Activated T-helper 1 cell treated with anti-CD3 and anti-CD28 coated beads, Interleukin-12 subunit alpha, Interleukin-12 subunit beta, Interleukin-2, Interleukin-4 antibody, amounts not matched to agents 30 ng/mL and 10 ng/mL and 1 ng/mL, durations not matched to agents 14 hours and 24 hours and 36 hours (primary cell): Measurements from ENCODE around the gene SLC37A4. TPM values are rescaled to one million over a fixed set of nuclear protein-coding genes. Genes with fewer than 3 reads are reported as not detected.
"Not testable (repeated sequence)": the region's sequence is repeated elsewhere in the genome, so short reads cannot be mapped to it uniquely, and the experiment has no call there.

Experiments
- DNase-seq: peaks from one replicate; pipeline ENCODE4 v3.0.0; 2021; ENCODE audit warnings: low spot score
- H3K27ac Mint-ChIP-seq: one replicate; pipeline ENCODE4 v1.8.0; 2021; ENCODE audit warnings: mild to moderate bottlenecking, mixed read lengths
- H3K27me3 Mint-ChIP-seq: one replicate; pipeline ENCODE4 v1.8.0; 2022; ENCODE audit warnings: mild to moderate bottlenecking, moderate library complexity, mixed read lengths; ENCODE audit not compliant: insufficient read depth
- H3K36me3 Mint-ChIP-seq: one replicate; pipeline ENCODE4 v1.8.0; 2021; ENCODE audit warnings: low read depth, mixed read lengths
- H3K4me1 Mint-ChIP-seq: one replicate; pipeline ENCODE4 v1.8.0; 2021; ENCODE audit warnings: low read depth, mixed read lengths
- H3K4me3 Mint-ChIP-seq: one replicate; pipeline ENCODE4 v1.8.0; 2021; ENCODE audit warnings: mild to moderate bottlenecking, moderate library complexity, mixed read lengths
- H3K9me3 Mint-ChIP-seq: one replicate; pipeline ENCODE4 v1.8.0; 2021; ENCODE audit warnings: mixed read lengths
- intact Hi-C: fragments of 100-400 bp; cut with micrococcal nuclease; formaldehyde crosslinking; loops from one replicate; pipeline ENCODE4 v1.15.1; 2024
- total RNA-seq: library from RNA; stranded (reverse); gene quantifications from 2 replicates; pipeline ENCODE4 v1.2.3, GENCODE V29; 2022

The SLC37A4 gene
- total RNA-seq, 1 donor from 2014 or later, result 28.7 TPM

DNA sequence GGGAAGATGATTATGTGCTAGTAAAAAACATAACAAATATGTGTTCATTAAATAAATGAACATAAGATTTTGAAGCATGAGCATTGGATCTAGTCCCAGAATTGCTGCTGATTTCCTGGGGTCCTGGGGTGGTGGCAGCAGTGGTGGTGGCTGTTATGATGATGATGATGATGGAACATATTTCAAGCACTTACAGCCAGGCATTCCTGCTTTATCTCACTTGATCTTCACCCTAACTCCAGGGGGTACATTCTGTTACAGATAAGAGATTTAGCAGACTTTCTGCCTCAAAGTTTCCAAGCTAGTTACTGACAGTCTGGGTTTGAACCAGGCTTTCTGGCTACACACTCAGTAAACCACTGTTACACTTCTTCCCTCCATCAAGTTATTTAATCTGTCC is 6.9 kb downstream of the SLC37A4 start:
- H3K36me3 Mint-ChIP-seq, result peaks cover 35% of the 10 kb centered on the region
- peak overlapping the region; percentile 7 for H3K27ac Mint-ChIP-seq
- intact Hi-C loops, result no loop called here
- DNase-seq, result no peak
- H3K27me3 Mint-ChIP-seq, result no peaks in the 10 kb centered on the region
- no peak overlapping the region for H3K4me3 Mint-ChIP-seq
- H3K4me1 Mint-ChIP-seq, result peaks cover 36% of the 10 kb centered on the region
- H3K9me3 Mint-ChIP-seq, result no peaks in the 10 kb centered on the region

DNA sequence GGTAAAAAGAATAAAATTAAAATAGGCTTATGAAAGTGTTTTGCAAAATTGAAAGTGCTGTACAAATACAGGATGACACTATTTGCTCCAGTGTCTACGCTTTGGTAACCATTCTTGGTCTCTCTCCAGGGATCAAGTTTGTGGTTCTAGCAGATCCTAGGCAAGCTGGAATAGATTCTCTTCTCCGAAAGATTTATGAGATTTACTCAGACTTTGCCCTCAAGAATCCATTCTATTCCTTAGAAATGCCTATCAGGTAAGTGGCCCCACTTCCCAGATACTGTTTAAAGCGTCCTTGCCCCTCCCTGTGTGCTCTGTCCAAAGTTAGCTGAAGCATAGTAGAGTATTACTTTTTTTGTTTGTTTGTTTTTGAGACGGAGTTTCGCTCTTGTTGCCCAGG is 9.0 kb downstream of the SLC37A4 start:
- Mint-ChIP-seq H3K27ac (peak overlapping the region; percentile 48), H3K4me3 (peak overlapping the region; percentile 66), H3K9me3 (no peaks in the 10 kb centered on the region), H3K27me3 (no peaks in the 10 kb centered on the region), H3K36me3 (peaks cover 56% of the 10 kb centered on the region), H3K4me1 (peaks cover 37% of the 10 kb centered on the region)
- intact Hi-C loops, result no loop called here
- no peak for DNase-seq

DNA sequence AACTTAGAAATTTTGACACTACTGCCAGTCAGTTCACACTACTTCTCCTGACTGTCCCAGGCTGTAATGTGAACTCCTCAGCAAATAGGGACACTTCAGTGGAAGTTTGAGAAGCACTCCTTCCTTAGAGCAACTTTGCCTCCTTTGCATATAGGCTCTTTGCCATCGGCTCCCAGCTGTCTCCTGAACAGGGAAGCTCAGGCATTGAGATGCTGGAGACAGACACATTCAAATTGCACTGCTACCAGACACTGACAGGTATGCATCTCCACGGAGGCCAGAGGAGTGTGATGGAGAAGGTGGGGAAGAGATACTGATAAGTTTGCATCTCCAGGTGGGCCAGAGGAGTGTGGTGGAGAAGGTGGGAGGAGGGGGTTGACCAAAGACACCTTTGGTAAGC is 10.7 kb downstream of the SLC37A4 start:
- H3K4me1 Mint-ChIP-seq, result peaks cover 53% of the 10 kb centered on the region

DNA sequence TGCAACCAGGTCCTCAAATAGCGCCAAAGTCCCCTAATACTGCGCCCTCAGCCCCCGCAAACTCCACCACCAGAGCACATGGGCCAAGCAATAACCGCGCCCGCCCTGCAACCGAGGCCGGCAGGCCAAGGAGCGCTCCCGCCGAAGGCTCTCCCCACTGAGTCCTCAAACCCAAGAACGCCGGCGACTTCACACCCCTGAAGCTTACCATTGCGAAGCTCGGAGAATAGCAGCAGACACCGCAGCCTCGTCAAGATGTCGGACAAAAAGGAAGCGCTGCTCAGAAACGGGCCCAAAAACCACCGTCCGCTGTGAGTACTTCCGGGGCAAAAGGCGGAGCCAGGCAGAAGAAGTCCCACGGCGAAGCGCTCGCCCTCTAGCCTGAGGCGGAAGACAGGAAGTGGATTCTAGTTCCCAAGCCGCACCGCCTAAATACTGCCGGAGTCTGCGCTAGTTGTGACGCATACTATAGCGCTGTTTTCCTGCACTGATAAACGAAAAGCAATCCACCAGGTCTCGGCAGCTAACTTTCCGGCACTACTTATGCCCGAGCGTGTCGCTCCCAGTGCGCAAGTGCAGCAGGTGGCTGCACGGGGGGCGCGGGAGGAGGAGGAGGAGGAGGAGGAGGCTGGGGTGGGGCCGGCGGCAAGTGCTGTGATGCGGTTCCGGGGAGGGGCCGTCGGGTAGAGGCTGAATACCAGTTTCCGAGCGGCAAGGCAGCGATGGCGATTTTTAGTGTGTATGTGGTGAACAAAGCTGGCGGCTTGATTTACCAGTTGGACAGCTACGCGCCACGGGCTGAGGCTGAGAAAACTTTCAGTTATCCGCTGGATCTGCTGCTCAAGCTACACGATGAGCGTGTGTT is 12.4 kb downstream of the SLC37A4 start, which contains the start of the genes RPS25 and TRAPPC4:
Gene RPS25, minus strand, starts transcription at position 270 of the 865 bp plus-strand sequence. Its CDS starts 59 bp downstream, at position 211.
Gene TRAPPC4, plus strand, starts transcription at position 693 of the 865 bp plus-strand sequence. Its CDS starts 30 bp downstream, at position 723.
- H3K36me3 Mint-ChIP-seq, result peaks cover 58% of the 10 kb centered on the region
- H3K4me1 Mint-ChIP-seq, result peaks cover 42% of the 10 kb centered on the region
- no peaks in the 10 kb centered on the region for H3K27me3 Mint-ChIP-seq
- intact Hi-C loops, result loop anchor here (1.0 to 5.0 kb wide), 11 partner anchors 12 to 227 kb away; partner anchors contain the start of genes CBL, CENATAC, DDX6 and DPAGT1
- peak within 1 kb of the TSS; percentile 99 for H3K4me3 Mint-ChIP-seq
- H3K9me3 Mint-ChIP-seq, result no peaks in the 10 kb centered on the region
- H3K27ac Mint-ChIP-seq, result peak within 1 kb of the TSS; percentile 100
- DNase-seq, result peak; percentile 92

More for the DNA sequence above, 10.7 kb downstream of the SLC37A4 start:
- intact Hi-C loops, result loop anchor here (2.0 to 5.0 kb wide), 2 partner anchors 91 to 187 kb away; partner anchors contain the start of gene CBL
- Mint-ChIP-seq H3K27ac (peak overlapping the region; percentile 100), H3K27me3 (no peaks in the 10 kb centered on the region), H3K9me3 (no peaks in the 10 kb centered on the region), H3K36me3 (peaks cover 58% of the 10 kb centered on the region), H3K4me3 (peak overlapping the region; percentile 99)
- DNase-seq, result no peak

DNA sequence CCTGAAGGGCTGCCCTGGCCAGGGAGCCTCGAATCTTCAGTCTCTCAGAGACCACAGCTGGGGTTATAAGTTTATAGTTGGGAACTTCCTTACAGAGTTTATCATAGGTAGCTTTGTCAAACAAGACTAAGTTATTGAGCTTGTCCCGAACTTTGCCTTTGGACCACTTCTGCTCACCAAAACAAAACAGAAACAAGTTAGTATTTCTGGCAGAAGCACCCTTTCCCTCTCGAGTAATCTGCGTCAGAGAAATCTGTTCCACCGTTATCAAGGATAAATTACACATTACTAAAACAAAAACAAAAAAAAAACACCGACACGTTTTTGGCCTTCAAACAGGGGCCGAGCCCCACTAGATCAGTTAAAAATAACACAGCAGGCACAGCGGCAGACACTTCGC is 13.3 kb downstream of the SLC37A4 start:
- peaks cover 62% of the 10 kb centered on the region for H3K36me3 Mint-ChIP-seq
- peak overlapping the region; percentile 100 for H3K27ac Mint-ChIP-seq
- peaks cover 41% of the 10 kb centered on the region for H3K4me1 Mint-ChIP-seq
- H3K4me3 Mint-ChIP-seq, result peak overlapping the region; percentile 99
- not testable (repeated sequence) for H3K27me3 Mint-ChIP-seq, DNase-seq, H3K9me3 Mint-ChIP-seq
- intact Hi-C loops, result loop anchor here (5.0 kb wide), 1 partner anchor 190 kb away; the partner anchor contains the start of gene CBL

DNA sequence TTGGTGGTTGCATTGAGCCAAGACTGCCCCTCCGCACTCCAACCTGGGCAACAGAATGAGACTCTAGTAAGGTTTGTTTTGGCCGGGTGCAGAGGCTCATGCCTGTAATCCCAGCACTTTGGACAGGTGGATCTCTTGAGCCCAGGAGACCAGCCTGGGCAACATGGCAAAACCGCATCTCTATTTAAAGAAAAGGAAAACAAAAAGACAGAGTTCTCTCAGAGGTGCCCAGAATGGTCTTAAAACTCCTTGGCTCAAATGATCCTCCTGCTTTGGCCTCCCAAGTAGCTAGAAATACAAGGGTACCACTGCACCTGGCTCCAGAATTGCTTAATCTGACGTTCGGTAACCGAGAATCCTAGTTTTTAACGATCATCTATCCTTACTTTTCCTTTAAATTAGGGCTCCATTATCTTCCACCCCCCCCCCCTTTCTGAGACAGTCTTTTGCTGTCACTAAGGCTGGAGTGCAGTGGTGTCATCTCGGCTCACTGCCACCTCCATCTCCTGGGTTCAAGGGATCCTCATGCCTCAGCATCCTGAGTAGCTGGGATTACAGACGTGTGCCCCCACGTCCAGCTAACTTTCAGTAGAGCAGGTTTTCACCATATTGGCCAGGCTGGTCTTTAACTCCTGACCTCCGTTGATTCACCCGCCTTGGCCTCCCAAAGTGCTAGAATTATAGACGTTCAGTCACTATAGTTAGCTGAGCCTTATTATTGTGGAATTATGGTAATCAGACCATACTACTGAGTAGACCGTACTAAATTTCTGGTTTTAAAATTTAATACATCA is 14.3 kb downstream of the SLC37A4 start:
- Mint-ChIP-seq H3K4me1 (peaks cover 37% of the 10 kb centered on the region), H3K9me3 (no peaks in the 10 kb centered on the region), H3K4me3 (peak overlapping the region; percentile 99), H3K36me3 (peaks cover 62% of the 10 kb centered on the region), H3K27me3 (no peaks in the 10 kb centered on the region), H3K27ac (no peak overlapping the region)
- intact Hi-C loops, result loop anchor here (5.0 kb wide), 1 partner anchor 191 kb away; the partner anchor contains the start of gene CBL
- no peak for DNase-seq

DNA sequence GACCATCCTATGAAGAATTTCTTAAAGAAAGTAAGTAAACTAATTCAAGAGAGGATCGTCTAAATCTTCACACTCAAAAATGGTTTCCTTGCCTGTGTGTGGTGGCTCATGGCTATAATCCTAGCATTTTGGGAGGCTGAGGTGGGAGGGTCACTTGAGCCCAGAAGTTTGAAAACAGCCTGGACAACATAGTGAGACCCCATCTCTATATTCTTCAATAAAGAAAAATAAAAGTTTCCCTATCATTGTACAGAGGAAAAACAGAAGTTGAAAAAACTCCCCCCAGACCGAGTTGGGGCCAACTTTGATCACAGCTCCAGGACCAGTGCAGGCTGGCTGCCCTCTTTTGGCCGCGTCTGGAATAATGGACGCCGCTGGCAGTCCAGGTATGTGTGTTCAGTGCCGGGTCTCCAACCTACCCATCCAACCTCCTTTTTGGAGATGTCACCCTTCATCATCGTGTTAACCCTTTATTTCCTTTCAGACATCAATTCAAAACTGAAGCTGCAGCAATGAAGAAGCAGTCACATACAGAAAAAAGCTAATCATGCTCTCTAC is 15.5 kb downstream of the SLC37A4 start:
- Mint-ChIP-seq H3K27me3 (no peaks in the 10 kb centered on the region), H3K4me1 (peaks cover 31% of the 10 kb centered on the region), H3K9me3 (no peaks in the 10 kb centered on the region), H3K36me3 (peaks cover 66% of the 10 kb centered on the region), H3K4me3 (peak overlapping the region; percentile 27), H3K27ac (peak overlapping the region; percentile 9)
- intact Hi-C loops, result loop anchor here (5.0 kb wide), 1 partner anchor 192 kb away; the partner anchor contains the start of gene CBL
- DNase-seq, result no peak

DNA sequence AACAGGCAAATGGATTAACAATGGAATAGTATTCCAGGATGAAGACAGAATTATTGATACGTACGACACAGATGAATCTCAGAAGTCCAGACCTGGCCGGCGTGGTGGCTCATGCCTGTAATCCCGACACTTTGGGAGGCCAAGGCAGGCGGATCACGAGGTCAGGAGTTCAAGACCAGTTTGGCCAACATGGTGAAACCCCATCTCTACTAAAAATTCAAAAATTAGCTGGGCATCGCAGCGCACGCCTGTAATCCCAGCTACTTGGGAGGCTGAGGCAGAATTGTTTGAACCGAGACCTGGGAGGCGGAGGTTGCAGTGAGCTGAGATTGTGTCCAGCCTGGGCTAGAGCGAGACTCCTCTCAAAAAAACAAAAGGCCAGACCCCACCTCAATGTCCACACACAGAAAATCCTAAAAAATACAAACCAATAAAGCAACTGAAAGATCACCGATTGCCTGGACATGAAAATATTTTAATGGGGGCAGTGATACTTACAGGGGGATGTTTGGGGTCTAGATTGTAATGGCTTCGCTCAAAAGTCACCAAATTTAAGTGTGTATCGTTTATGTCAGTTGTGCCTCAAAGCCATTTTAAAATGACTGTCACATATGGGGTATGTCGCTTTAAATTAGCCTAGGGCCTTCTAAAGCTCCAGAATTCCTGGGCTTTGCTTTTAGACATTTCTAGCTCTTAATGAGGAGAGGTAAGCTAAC is 16.3 kb downstream of the SLC37A4 start:
- intact Hi-C loops, result no loop called here
- Mint-ChIP-seq H3K4me3 (peak overlapping the region; percentile 22), H3K4me1 (peaks cover 25% of the 10 kb centered on the region), H3K9me3 (no peaks in the 10 kb centered on the region), H3K27ac (no peak overlapping the region), H3K36me3 (peaks cover 63% of the 10 kb centered on the region), H3K27me3 (no peaks in the 10 kb centered on the region)
- DNase-seq, result no peak

DNA sequence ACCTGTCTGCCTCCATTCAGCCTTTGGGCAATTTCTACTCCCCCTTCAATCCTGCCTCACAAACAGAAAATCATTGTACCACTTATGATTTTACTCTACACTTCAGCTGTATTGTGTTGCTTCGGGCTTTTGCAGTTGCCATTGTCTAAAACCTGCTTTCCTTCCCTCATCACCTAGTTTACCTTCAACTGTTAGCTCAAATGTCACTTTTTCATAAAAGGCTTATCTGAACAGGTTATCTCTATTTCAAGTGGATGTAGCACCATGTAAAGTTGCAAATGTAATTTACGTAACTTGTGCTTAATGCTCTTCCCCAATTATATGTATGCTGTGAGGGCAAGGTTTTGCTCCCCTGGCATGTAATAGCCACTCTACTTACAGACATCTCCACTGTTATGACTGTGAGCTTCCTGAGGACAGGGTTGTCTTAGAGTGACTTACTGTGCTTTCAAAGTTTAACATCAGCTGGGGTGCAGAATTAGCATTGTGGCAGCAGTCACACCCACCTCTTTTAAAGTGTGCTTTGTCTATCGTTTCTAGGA is 18.0 kb downstream of the SLC37A4 start:
- Mint-ChIP-seq H3K36me3 (peaks cover 57% of the 10 kb centered on the region), H3K27ac (peak overlapping the region; percentile 37), H3K4me1 (peaks cover 25% of the 10 kb centered on the region), H3K9me3 (no peaks in the 10 kb centered on the region), H3K4me3 (no peak overlapping the region), H3K27me3 (no peaks in the 10 kb centered on the region)
- DNase-seq, result no peak
- intact Hi-C loops, result no loop called here

DNA sequence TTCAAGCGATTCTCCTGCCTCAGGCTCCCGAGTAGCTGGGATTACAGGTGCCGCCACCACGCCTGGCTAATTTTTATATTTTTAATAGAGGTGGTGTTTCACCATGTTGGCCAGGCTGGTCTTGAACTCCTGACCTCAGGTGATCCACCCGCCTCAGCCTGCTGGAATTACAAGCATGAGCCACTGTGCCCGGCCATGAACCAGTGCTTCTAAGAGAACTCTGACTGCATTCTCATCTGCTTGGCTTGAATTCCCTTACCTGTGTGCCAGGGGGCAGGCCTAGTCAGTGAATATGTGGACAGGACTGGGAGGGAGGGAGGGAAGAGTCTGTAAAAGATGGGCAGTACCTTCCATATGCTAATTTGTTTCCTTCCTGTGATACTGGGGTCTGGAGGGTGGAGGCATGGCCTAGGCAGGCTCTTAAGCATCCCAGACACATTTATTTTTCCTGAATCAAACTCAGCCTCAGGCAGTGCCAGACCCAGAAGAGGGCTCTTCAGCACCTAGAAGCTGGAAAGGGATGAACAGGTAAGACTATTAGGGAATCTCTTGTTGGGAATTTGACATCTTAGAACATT is 19.1 kb downstream of the SLC37A4 start:
- H3K36me3 Mint-ChIP-seq, result peaks cover 54% of the 10 kb centered on the region
- no peaks in the 10 kb centered on the region for H3K27me3 Mint-ChIP-seq
- intact Hi-C loops, result no loop called here
- peaks cover 25% of the 10 kb centered on the region for H3K4me1 Mint-ChIP-seq
- H3K9me3 Mint-ChIP-seq, result no peaks in the 10 kb centered on the region
- H3K27ac Mint-ChIP-seq, result no peak overlapping the region
- H3K4me3 Mint-ChIP-seq, result no peak overlapping the region
- DNase-seq, result no peak

DNA sequence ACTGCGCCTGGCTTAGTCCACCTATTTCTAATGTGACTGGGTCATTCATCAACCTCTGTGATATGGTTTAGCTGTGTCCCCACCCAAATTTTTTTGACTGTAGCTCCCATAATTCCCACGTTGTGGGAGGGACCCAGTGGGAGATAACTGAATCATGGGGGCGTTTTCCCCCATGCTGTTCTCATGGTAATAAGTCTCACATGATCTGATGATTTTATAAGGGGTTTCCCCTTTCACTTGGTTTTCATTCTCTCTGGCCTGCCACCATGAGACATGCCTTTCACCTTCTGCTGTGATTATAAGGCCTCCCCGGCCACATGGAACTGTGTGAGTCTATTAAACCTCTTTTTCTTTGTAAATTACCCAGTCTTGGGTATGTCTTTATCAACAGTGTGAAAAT is 24.0 kb downstream of the SLC37A4 start:
- Mint-ChIP-seq H3K36me3 (peaks cover 32% of the 10 kb centered on the region), H3K9me3 (no peaks in the 10 kb centered on the region), H3K27ac (no peak overlapping the region), H3K27me3 (no peaks in the 10 kb centered on the region), H3K4me3 (no peak overlapping the region), H3K4me1 (peaks cover 5% of the 10 kb centered on the region)
- no peak for DNase-seq
- intact Hi-C loops, result no loop called here
